Hepatocyte (in vitro differentiated cells): ENCODE measurements around the gene SLC35A3. TPM values are rescaled to one million over a fixed set of nuclear protein-coding genes. Genes with fewer than 3 reads are reported as not detected.
"Not testable (repeated sequence)": the region's sequence is repeated elsewhere in the genome, so short reads cannot be mapped to it uniquely, and the experiment has no call there.

Experiments
- DNase-seq: peaks from one replicate; pipeline ENCODE4 v3.0.0-alpha.2; 2016; ENCODE audit warnings: low spot score
- H2AFZ ChIP-seq: fragments of 200-600 bp; sonication (generic); 2 replicates; pipeline ENCODE4 v1.6.0; 2016; ENCODE audit warnings: antibody characterized with exemption, mild to moderate bottlenecking
- H3K27ac ChIP-seq: fragments of 200-600 bp; sonication (generic); 2 replicates; pipeline ENCODE4 v1.5.1; 2016; ENCODE audit warnings: mild to moderate bottlenecking
- H3K27me3 ChIP-seq: fragments of 200-600 bp; sonication (generic); 2 replicates; pipeline ENCODE4 v1.6.1; 2016
- H3K36me3 ChIP-seq: fragments of 200-600 bp; sonication (generic); replicated peaks from 2 replicates; pipeline ENCODE4 v1.5.1; 2016; ENCODE audit warnings: low read depth; ENCODE audit not compliant: insufficient read depth
- H3K4me1 ChIP-seq: fragments of 200-600 bp; sonication (generic); 2 replicates; pipeline ENCODE4 v1.5.1; 2016; ENCODE audit warnings: mild to moderate bottlenecking, moderate library complexity; ENCODE audit not compliant: insufficient read depth
- H3K4me2 ChIP-seq: fragments of 200-600 bp; sonication (generic); 2 replicates; pipeline ENCODE4 v1.6.0; 2016
- H3K4me3 ChIP-seq: fragments of 200-600 bp; sonication (generic); 2 replicates; pipeline ENCODE4 v1.5.1; 2016; ENCODE audit warnings: mild to moderate bottlenecking
- H3K79me2 ChIP-seq: fragments of 200-600 bp; sonication (generic); 2 replicates; pipeline ENCODE4 v1.6.0; 2017; ENCODE audit warnings: mild to moderate bottlenecking
- H3K9me2 ChIP-seq: fragments of 200-600 bp; sonication (generic); replicated peaks from 2 replicates; pipeline ENCODE4 v1.6.0; 2017; ENCODE audit warnings: mild to moderate bottlenecking; ENCODE audit not compliant: insufficient read depth
- H3K9me3 ChIP-seq: fragments of 200-600 bp; sonication (generic); 2 replicates; pipeline ENCODE4 v1.5.1; 2016; ENCODE audit warnings: low read depth, mild to moderate bottlenecking
- H4K20me1 ChIP-seq: fragments of 200-600 bp; sonication (generic); 2 replicates; pipeline ENCODE4 v1.6.0; 2016; ENCODE audit warnings: mild to moderate bottlenecking; ENCODE audit not compliant: insufficient read depth, poor library complexity, severe bottlenecking
- CTCF ChIP-seq: fragments of 200-600 bp; sonication (generic); IDR thresholded peaks from 2 replicates; pipeline ENCODE4 v1.5.1; 2016; ENCODE audit warnings: antibody characterized with exemption, mild to moderate bottlenecking; ENCODE audit not compliant: poor library complexity
- EZH2 ChIP-seq: fragments of 200-600 bp; sonication (generic); IDR thresholded peaks from 2 replicates; pipeline ENCODE4 v1.6.1; 2016; ENCODE audit warnings: antibody characterized with exemption, mild to moderate bottlenecking, borderline replicate concordance
- EZH2phosphoT487 ChIP-seq: fragments of 200-600 bp; sonication (generic); IDR thresholded peaks from one replicate; pipeline ENCODE4 v1.6.1; 2018; ENCODE audit warnings: antibody characterized with exemption, mild to moderate bottlenecking, low read depth, moderate library complexity; ENCODE audit not compliant: unreplicated experiment, severe bottlenecking
- WGBS: methylation state at CpG from one replicate; pipeline ENCODE4 v1.1.6; 2016; ENCODE audit warnings: low lambda C conversion rate; ENCODE audit errors: missing lambda C conversion rate; 5-methylcytosine and 5-hydroxymethylcytosine counted together
- polyA plus RNA-seq: library from polyadenylated mRNA; unstranded; fragments of >200 nt; fragmentation: Nextera tagmentation; extraction: Ambion mirVana; gene quantifications from 2 replicates; pipeline ENCODE4 v1.2.1, GENCODE V29; 2016
- total RNA-seq: library from RNA; depleted of rRNA; stranded (reverse); fragments of >200 nt; gene quantifications from 2 replicates; pipeline ENCODE4 v1.2.3, GENCODE V29; 2014

Gene SLC35A3
- total and polyA plus RNA-seq, 2 experiments from 2014 or later = 18.9 to 56.1 TPM

GRCh38 chr1:99956755-99957154 lies 13.0 kb upstream of the SLC35A3 start:
- DNase-seq = no peak
- no peak overlapping the region for H2AFZ ChIP-seq
- no peaks in the 10 kb centered on the region for H3K4me1 ChIP-seq
- H3K36me3 ChIP-seq = no peaks in the 10 kb centered on the region
- no peaks in the 10 kb centered on the region for H3K9me3 ChIP-seq
- H3K79me2 ChIP-seq = no peaks in the 10 kb centered on the region
- 58% methylated on average over 2 of the region's 2 CpGs for WGBS
- TF ChIP-seq CTCF (peak; percentile 3), EZH2 (no peak), EZH2phosphoT487 (no peak)
- no peak overlapping the region for H3K4me3 ChIP-seq
- H3K4me2 ChIP-seq = peak overlapping the region; percentile 1
- H3K9me2 ChIP-seq = no peaks in the 10 kb centered on the region
- peak overlapping the region; percentile 15 for H3K27ac ChIP-seq
- H4K20me1 ChIP-seq = no peaks in the 10 kb centered on the region
- H3K27me3 ChIP-seq = no peaks in the 10 kb centered on the region

GRCh38 chr1:99957818-99958217 lies 12.0 kb upstream of the SLC35A3 start:
- TF ChIP-seq CTCF (no peak), EZH2phosphoT487 (no peak), EZH2 (no peak)
- no peak overlapping the region for H3K27ac ChIP-seq
- no peak overlapping the region for H3K4me2 ChIP-seq
- H3K4me3 ChIP-seq = no peak overlapping the region
- H3K79me2 ChIP-seq = no peaks in the 10 kb centered on the region
- no peaks in the 10 kb centered on the region for H3K4me1 ChIP-seq
- no peaks in the 10 kb centered on the region for H3K36me3 ChIP-seq
- no peak for DNase-seq
- 94% methylated on average over 1 of the region's 1 CpG for WGBS
- H3K27me3 ChIP-seq = no peaks in the 10 kb centered on the region
- no peaks in the 10 kb centered on the region for H3K9me3 ChIP-seq
- H3K9me2 ChIP-seq = no peaks in the 10 kb centered on the region
- no peaks in the 10 kb centered on the region for H4K20me1 ChIP-seq
- H2AFZ ChIP-seq = no peak overlapping the region

GRCh38 chr1:99959189-99959705 lies 10.5 kb upstream of the SLC35A3 start:
- not testable (repeated sequence) for H2AFZ ChIP-seq, H3K27me3 ChIP-seq, H3K9me3 ChIP-seq, H3K27ac ChIP-seq, DNase-seq, H3K4me3 ChIP-seq, H3K4me2 ChIP-seq, H4K20me1 ChIP-seq, H3K9me2 ChIP-seq, H3K4me1 ChIP-seq, H3K36me3 ChIP-seq, H3K79me2 ChIP-seq
- WGBS = 29% methylated on average over 7 of the region's 7 CpGs

GRCh38 chr1:99960260-99960659 lies 9.5 kb upstream of the SLC35A3 start:
- H3K27ac ChIP-seq, DNase-seq, H3K36me3 ChIP-seq, H3K9me2 ChIP-seq, H3K9me3 ChIP-seq, H3K79me2 ChIP-seq, H3K4me1 ChIP-seq, H2AFZ ChIP-seq, H3K27me3 ChIP-seq, H4K20me1 ChIP-seq, H3K4me3 ChIP-seq, H3K4me2 ChIP-seq: not testable (repeated sequence)
- WGBS = 98% methylated on average over 5 of the region's 5 CpGs
